Mammary epithelial cell (primary cell): ENCODE results near the gene POFUT1.

Experiments
- CTCF ChIP-seq, 2 donors: IDR thresholded peaks in 1 of 2; conservative IDR thresholded peaks in 1 of 2; 2 replicates each; pipeline ENCODE4 v1.5.1; 2011 to 2012; ENCODE audit warnings: inconsistent platforms in 2 of 2, low read length in 2 of 2, mild to moderate bottlenecking in 2 of 2, control low read depth in 1 of 2, low read depth in 1 of 2; ENCODE audit not compliant: insufficient read depth in 1 of 2; ENCODE audit errors: extremely low read depth in 1 of 2
- EZH2 ChIP-seq: IDR thresholded peaks from 2 replicates; pipeline ENCODE4 v1.6.1; 2012; ENCODE audit warnings: low read length, inconsistent platforms, borderline replicate concordance

GRCh38 chr20:32230707-32231106 is 23.0 kb downstream of the POFUT1 start:
- TF ChIP-seq CTCF (conservative IDR thresholded peaks at IDR 0.05 in 1 of 2, IDR thresholded peaks at IDR 0.05 in 1 of 2; ENCODE audit: extremely low read depth in 1 of 2, insufficient read depth in 1 of 2, low read depth in 1 of 2, low read length in 2 of 2) (no peak), EZH2 (no peak)
